ENCODE measurements around the gene SCN11A. TPM values are rescaled to one million over a fixed set of nuclear protein-coding genes. Genes with fewer than 3 reads are reported as not detected.

Gene SCN11A
- total and polyA plus RNA-seq, 4 donors = 0.06 to 0.18 (median 0.11) TPM

- H3K9ac ChIP-seq (ENCODE audit: low read depth in 1 of 2, low read length in 2 of 2) = no peak overlapping the region
Measured at GRCh38 chr3:39005295-39005694, 46.4 kb downstream of the SCN11A start.

More at GRCh38 chr3:39005295-39005694, 46.4 kb downstream of the SCN11A start:
- Histone ChIP-seq H3K4me3 (ENCODE audit: low read depth in 1 of 3, low read length in 3 of 3) (no peak overlapping the region), H3K27ac (ENCODE audit: low read depth in 1 of 2, low read length in 2 of 2) (no peak overlapping the region), H3K4me1 (ENCODE audit: control insufficient read depth in 4 of 4, insufficient read depth in 4 of 4, low read length in 3 of 4) (no peaks in the 10 kb centered on the region), H3K27me3 (ENCODE audit: control insufficient read depth in 4 of 4, insufficient read depth in 4 of 4, low read length in 3 of 4) (no peaks in the 10 kb centered on the region), H3K9me3 (ENCODE audit: control insufficient read depth in 4 of 4, low read length in 3 of 4) (no peaks in the 10 kb centered on the region), H3K36me3 (ENCODE audit: control insufficient read depth in 4 of 4, insufficient read depth in 3 of 4, low read depth in 1 of 4, low read length in 3 of 4) (no peaks in the 10 kb centered on the region)
- 57% methylated on average over 2 of the region's 2 CpGs for WGBS
- DNase-seq (ENCODE audit: low spot score) = no peak
- TF ChIP-seq YY1 (IDR thresholded peaks at IDR 0.05) = no peak
- no peak for TF ChIP-seq EGR1 (IDR thresholded peaks at IDR 0.05; ENCODE audit: low read depth in 2 of 2)
- TF ChIP-seq, protein P1, sequence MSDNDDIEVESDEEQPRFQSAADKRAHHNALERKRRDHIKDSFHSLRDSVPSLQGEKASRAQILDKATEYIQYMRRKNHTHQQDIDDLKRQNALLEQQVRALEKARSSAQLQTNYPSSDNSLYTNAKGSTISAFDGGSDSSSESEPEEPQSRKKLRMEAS (IDR thresholded peaks at IDR 0.05) = no peak
- TF ChIP-seq NR2F2 (IDR thresholded peaks at IDR 0.05) = no peak
- no peak for TF ChIP-seq RAD21 (IDR thresholded peaks at IDR 0.05)
- no peak for TF ChIP-seq HNF4G (IDR thresholded peaks at IDR 0.05)
- TF ChIP-seq GABPA (IDR thresholded peaks at IDR 0.05 in 1 of 2, conservative IDR thresholded peaks at IDR 0.05 in 1 of 2) = no peak
- TF ChIP-seq FOXA2 (IDR thresholded peaks at IDR 0.05) = no peak
- TF ChIP-seq HNF4A (conservative IDR thresholded peaks at IDR 0.05) = no peak
- no peak for TF ChIP-seq ATF3 (IDR thresholded peaks at IDR 0.05)
- TF ChIP-seq, protein P2, sequence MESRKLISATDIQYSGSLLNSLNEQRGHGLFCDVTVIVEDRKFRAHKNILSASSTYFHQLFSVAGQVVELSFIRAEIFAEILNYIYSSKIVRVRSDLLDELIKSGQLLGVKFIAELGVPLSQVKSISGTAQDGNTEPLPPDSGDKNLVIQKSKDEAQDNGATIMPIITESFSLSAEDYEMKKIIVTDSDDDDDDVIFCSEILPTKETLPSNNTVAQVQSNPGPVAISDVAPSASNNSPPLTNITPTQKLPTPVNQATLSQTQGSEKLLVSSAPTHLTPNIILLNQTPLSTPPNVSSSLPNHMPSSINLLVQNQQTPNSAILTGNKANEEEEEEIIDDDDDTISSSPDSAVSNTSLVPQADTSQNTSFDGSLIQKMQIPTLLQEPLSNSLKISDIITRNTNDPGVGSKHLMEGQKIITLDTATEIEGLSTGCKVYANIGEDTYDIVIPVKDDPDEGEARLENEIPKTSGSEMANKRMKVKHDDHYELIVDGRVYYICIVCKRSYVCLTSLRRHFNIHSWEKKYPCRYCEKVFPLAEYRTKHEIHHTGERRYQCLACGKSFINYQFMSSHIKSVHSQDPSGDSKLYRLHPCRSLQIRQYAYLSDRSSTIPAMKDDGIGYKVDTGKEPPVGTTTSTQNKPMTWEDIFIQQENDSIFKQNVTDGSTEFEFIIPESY (IDR thresholded peaks at IDR 0.05) = no peak
- no peak for TF ChIP-seq TAF1 (conservative IDR thresholded peaks at IDR 0.05)

Small RNAs within 50 kb of the gene (small RNA-seq; reads per million reads assigned to genes)
- not detected for gene RNU6-1227P

Other genes with a start within 250 kb of the SCN11A start
- gene SCN10A, start 235.7 kb downstream of the SCN11A start, total RNA-seq = under 1 TPM in 1 of 2 donors, not detected in 1; under 0.01 TPM
- not detected for gene SCN10A, start 235.7 kb downstream of the SCN11A start, polyA plus RNA-seq
- 10 to 100 TPM; 22.8 to 24.9 TPM for gene WDR48, start 72 bp upstream of the SCN11A start, total RNA-seq
- gene WDR48, start 72 bp upstream of the SCN11A start, polyA plus RNA-seq = 10 to 100 TPM in 1 of 2 donors, 1 to 10 TPM in 1; 8.0 to 10.2 TPM
- gene GORASP1, start 55.7 kb upstream of the SCN11A start, total RNA-seq = 10 to 100 TPM; 11.8 to 39.4 TPM
- gene GORASP1, start 55.7 kb upstream of the SCN11A start, polyA plus RNA-seq = 10 to 100 TPM; 13.4 to 25.3 TPM
- gene TTC21A, start 55.7 kb upstream of the SCN11A start, total RNA-seq = 1 to 10 TPM in 1 of 2 donors, under 1 TPM in 1; 0.28 to 3.3 TPM
- gene TTC21A, start 55.7 kb upstream of the SCN11A start, polyA plus RNA-seq = 1 to 10 TPM in 1 of 2 donors, under 1 TPM in 1; 0.89 to 2.3 TPM
- gene CSRNP1, start 101.6 kb upstream of the SCN11A start, total RNA-seq = 10 to 100 TPM in 1 of 2 donors, 1 to 10 TPM in 1; 4.7 to 19.3 TPM
- gene CSRNP1, start 101.6 kb upstream of the SCN11A start, polyA plus RNA-seq = 10 to 100 TPM in 1 of 2 donors, 1 to 10 TPM in 1; 8.7 to 12.8 TPM
- not detected for gene XIRP1, start 140.7 kb upstream of the SCN11A start, total RNA-seq
- under 1 TPM in 1 of 2 donors, not detected in 1; 0.01 TPM for gene XIRP1, start 140.7 kb upstream of the SCN11A start, polyA plus RNA-seq
- 1 to 10 TPM in 1 of 2 donors, under 1 TPM in 1; 0.33 to 1.9 TPM for gene CX3CR1, start 228.1 kb upstream of the SCN11A start, total RNA-seq
- under 1 TPM; 0.44 to 0.66 TPM for gene CX3CR1, start 228.1 kb upstream of the SCN11A start, polyA plus RNA-seq

Data from liver (tissue), 10 donors.